GM13976 (cell line): ENCODE measurements around the gene MYO1H.

Experiments used
- DNase-seq: peaks from one replicate; pipeline ENCODE4 v3.0.0; 2012; ENCODE audit warnings: low spot score
- in situ Hi-C: fragments of 300-500 bp; cut with MboI; formaldehyde crosslinking; loops from one replicate; pipeline ENCODE4 v1.12.0; 2022; ENCODE audit warnings: low sequenced_read_pairs, mixed read lengths, inconsistent platforms; ENCODE audit not compliant: unreplicated experiment
- TF ChIP-seq, protein P1 (sequence below): IDR thresholded peaks from 2 replicates; pipeline ENCODE4 v1.5.1; 2012; ENCODE audit warnings: borderline replicate concordance, mild to moderate bottlenecking; ENCODE audit not compliant: insufficient read depth; ENCODE audit errors: extremely low read depth, missing control alignments, control extremely low read depth

The MYO1H gene

DNA sequence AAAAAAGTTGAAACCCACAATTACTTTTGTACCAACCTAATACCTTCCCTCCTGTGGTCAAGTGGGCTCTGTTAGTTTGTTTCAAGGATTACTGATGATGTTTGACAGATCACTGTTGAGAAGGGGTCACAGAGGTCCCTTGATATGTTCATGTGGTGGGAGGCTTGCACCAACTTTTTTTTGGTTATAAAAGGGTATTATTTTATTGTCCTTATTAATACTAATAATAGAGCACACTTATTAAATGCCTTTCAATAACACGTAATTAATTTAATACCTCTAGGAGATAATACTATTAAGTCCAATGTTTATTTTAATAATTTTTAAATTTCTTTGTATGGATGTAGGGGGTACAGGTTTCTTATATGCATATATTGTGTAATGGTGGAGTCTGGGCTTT is 134.2 kb downstream of the MYO1H start:
- DNase-seq = no peak
- in situ Hi-C loops = no loop called here
- TF ChIP-seq, protein P1, sequence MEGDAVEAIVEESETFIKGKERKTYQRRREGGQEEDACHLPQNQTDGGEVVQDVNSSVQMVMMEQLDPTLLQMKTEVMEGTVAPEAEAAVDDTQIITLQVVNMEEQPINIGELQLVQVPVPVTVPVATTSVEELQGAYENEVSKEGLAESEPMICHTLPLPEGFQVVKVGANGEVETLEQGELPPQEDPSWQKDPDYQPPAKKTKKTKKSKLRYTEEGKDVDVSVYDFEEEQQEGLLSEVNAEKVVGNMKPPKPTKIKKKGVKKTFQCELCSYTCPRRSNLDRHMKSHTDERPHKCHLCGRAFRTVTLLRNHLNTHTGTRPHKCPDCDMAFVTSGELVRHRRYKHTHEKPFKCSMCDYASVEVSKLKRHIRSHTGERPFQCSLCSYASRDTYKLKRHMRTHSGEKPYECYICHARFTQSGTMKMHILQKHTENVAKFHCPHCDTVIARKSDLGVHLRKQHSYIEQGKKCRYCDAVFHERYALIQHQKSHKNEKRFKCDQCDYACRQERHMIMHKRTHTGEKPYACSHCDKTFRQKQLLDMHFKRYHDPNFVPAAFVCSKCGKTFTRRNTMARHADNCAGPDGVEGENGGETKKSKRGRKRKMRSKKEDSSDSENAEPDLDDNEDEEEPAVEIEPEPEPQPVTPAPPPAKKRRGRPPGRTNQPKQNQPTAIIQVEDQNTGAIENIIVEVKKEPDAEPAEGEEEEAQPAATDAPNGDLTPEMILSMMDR = no peak

DNA sequence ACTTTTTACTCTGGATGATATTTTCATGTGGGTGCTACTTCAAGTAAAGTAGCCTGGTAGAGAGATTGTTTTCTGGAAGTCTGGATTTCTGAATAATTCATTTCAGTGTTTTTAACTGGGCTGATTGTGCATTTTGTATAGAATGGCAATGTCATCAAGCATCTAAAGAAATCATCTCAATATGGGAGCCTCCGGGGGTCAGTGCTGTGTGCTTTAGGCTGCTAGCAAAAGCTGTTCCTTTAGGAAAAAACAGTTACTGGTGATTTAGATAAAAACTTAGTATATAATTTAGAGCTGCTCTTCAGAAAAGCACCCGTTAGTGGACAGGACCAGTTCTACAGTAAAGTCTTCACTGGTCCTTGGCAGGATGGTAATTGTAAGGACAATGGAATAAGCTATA is 134.8 kb downstream of the MYO1H start:
- TF ChIP-seq, protein P1 = no peak
- no peak for DNase-seq
- in situ Hi-C loops = no loop called here

DNA sequence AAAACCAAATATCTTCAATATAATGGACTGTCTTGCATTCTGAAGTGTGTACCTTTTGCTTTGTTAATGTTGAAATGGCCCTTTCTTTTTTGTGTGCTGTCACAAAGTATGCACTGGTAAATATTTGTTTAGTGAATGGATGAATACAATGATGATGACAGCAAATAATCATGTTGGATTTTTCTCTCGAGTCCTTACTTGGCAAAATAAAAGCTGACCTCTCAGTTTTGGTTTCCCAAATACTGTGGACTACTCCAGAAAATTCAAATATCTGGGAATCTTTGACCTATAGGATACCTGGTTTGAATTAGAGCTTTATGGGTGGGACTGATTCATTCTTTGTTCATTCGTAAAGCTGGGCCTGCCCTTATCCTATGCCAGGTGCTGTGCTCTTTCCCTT is 135.2 kb downstream of the MYO1H start:
- in situ Hi-C loops = no loop called here
- no peak for DNase-seq
- TF ChIP-seq, protein P1 = no peak

DNA sequence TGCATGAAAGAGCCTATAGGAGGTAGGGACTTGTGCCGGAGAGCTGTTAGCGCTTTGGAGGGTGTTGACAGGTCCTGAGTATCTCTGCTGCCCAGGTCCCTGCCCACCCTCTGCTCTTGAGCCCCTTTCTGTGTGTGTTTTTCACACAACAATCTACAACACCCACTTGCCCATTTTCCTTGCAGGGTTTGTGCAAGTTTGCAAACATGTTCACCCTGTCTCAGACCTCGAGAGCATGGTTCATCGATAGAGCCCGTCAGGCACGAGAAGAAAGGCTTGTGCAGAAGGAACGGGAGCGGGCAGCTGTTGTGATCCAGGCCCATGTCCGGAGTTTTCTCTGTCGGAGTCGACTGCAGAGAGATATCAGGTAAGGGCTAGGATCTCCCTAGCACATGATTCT is 135.6 kb downstream of the MYO1H start:
- in situ Hi-C loops = no loop called here
- TF ChIP-seq, protein P1 = no peak
- DNase-seq = no peak

- in situ Hi-C loops = no loop called here
- TF ChIP-seq, protein P1 = no peak
- no peak for DNase-seq
Measured at GRCh38 chr12:109485201-109485600, 137.5 kb downstream of the MYO1H start.

- DNase-seq = no peak
- TF ChIP-seq, protein P1 = no peak
- in situ Hi-C loops = no loop called here
Measured at GRCh38 chr12:109487181-109488050, 139.7 kb downstream of the MYO1H start.

DNA sequence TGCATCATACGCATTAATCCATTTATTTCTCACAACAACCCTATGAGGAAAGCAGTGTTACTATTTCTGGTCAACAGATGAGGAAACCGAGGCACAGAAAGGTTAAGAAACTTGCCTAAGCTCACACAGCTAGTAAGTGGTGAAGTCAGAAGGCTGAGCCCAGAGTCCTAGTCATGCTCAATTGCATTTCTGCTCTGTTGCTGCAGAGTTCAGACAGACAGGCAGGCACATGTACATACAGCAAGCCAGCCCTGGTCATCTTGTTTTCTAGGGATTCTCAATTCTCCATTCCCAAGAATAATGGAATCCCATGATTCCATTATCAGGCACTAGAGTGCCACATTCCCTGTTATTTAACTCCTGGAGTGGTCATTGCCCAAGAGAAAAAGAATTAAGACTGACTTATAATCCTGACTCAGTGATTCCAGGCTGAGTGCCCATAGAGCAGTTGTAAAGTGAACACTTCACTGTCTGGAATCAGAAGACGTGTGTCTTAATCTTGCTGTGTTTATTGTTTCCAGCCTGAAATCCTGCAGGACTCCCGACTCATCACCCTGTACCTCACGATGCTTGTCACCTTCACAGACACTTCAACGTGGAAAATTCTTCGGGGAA is 140.5 kb downstream of the MYO1H start:
- no peak for DNase-seq
- TF ChIP-seq, protein P1 = no peak
- in situ Hi-C loops = no loop called here
